Hematopoietic multipotent progenitor cell treated with erythropoietin and hydrocortisone succinate and interleukin-3 and kit ligand, for 4 days (in vitro differentiated cells): Measurements from ENCODE around the gene ANKRD30A.
"Not testable (repeated sequence)": the region's sequence is repeated elsewhere in the genome, so short reads cannot be mapped to it uniquely, and the experiment has no call there.

ENCODE experiments used
- DNase-seq: peaks from one replicate; pipeline ENCODE4 v3.0.0-alpha.2; 2015

Gene ANKRD30A

GRCh38 chr10:37125191-37125732 is at the start of gene ANKRD30A:
ANKRD30A (plus strand) TSS chr10:37125598; CDS start chr10:37125788, 190 bp downstream.
- no peak for DNase-seq

- not testable (repeated sequence) for DNase-seq
Observed at GRCh38 chr10:37076083-37076482, 49.3 kb upstream of the ANKRD30A start.

- no peak for DNase-seq
Observed at GRCh38 chr10:37095792-37096573, 29.4 kb upstream of the ANKRD30A start.

- DNase-seq: no peak
Observed at GRCh38 chr10:37101261-37101660, 24.1 kb upstream of the ANKRD30A start.

GRCh38 chr10:37109000-37109399 is 16.4 kb upstream of the ANKRD30A start:
- DNase-seq: no peak

GRCh38 chr10:37124532-37124931 is 866 bp upstream of the ANKRD30A start:
- no peak for DNase-seq

- no peak for DNase-seq
Observed at GRCh38 chr10:37125921-37126320, 523 bp downstream of the ANKRD30A start.

- no peak for DNase-seq
Observed at GRCh38 chr10:37146443-37146842, 21.0 kb downstream of the ANKRD30A start.

- DNase-seq: not testable (repeated sequence)
Observed at GRCh38 chr10:37162430-37162829, 37.0 kb downstream of the ANKRD30A start.

GRCh38 chr10:37171945-37172344 is 46.5 kb downstream of the ANKRD30A start:
- not testable (repeated sequence) for DNase-seq

- not testable (repeated sequence) for DNase-seq
Observed at GRCh38 chr10:37178296-37178695, 52.9 kb downstream of the ANKRD30A start.

- DNase-seq: not testable (repeated sequence)
Observed at GRCh38 chr10:37182719-37183118, 57.3 kb downstream of the ANKRD30A start.

GRCh38 chr10:37206132-37206531 is 80.7 kb downstream of the ANKRD30A start:
- no peak for DNase-seq

GRCh38 chr10:37220866-37221265 is 95.5 kb downstream of the ANKRD30A start:
- DNase-seq: no peak

- no peak for DNase-seq
Observed at GRCh38 chr10:37222046-37222445, 96.6 kb downstream of the ANKRD30A start.

GRCh38 chr10:37225163-37225562 is 99.8 kb downstream of the ANKRD30A start:
- DNase-seq: no peak

- no peak for DNase-seq
Observed at GRCh38 chr10:37226524-37226923, 101.1 kb downstream of the ANKRD30A start.

- no peak for DNase-seq
Observed at GRCh38 chr10:37234692-37235091, 109.3 kb downstream of the ANKRD30A start.

- DNase-seq: no peak
Observed at GRCh38 chr10:37236093-37236492, 110.7 kb downstream of the ANKRD30A start.

GRCh38 chr10:37240223-37240622 is 114.8 kb downstream of the ANKRD30A start:
- DNase-seq: no peak

GRCh38 chr10:37246637-37247036 is 121.2 kb downstream of the ANKRD30A start:
- DNase-seq: no peak

- not testable (repeated sequence) for DNase-seq
Observed at GRCh38 chr10:37255837-37256236, 130.4 kb downstream of the ANKRD30A start.

- DNase-seq: no peak
Observed at GRCh38 chr10:37263304-37263703, 137.9 kb downstream of the ANKRD30A start.

- DNase-seq: no peak
Observed at GRCh38 chr10:37268266-37268665, 142.9 kb downstream of the ANKRD30A start.
